Suprapubic skin (tissue), 4 donors: ENCODE results near the gene UNCX.

Experiments
- EP300 ChIP-seq: sonication (generic); formaldehyde crosslinking; IDR thresholded peaks from one replicate; pipeline ENCODE4 v1.6.1; 2017; ENCODE audit warnings: antibody characterized with exemption
- POLR2A ChIP-seq, 2 donors: fragments of 450-650 bp; IDR thresholded peaks; one replicate each; pipeline ENCODE4 v1.6.1; 2017; ENCODE audit warnings: antibody characterized with exemption in 2 of 2, mild to moderate bottlenecking in 2 of 2, moderate library complexity in 2 of 2
- POLR2AphosphoS5 ChIP-seq, 3 donors: sonication (generic); formaldehyde crosslinking; IDR thresholded peaks; one replicate each; pipeline ENCODE4 v1.6.1; 2017; ENCODE audit warnings: antibody characterized with exemption in 3 of 3
- TF ChIP-seq, protein P1 (sequence below), 2 donors: fragments of 200-600 bp in 1 of 2; fragments of 450-650 bp in 1 of 2; sonication (generic) in 1 of 2; IDR thresholded peaks; one replicate each; pipeline ENCODE4 v1.5.1; 2016 to 2019; ENCODE audit warnings: antibody characterized with exemption in 2 of 2, mild to moderate bottlenecking in 1 of 2, moderate library complexity in 1 of 2

- TF ChIP-seq, protein P1, sequence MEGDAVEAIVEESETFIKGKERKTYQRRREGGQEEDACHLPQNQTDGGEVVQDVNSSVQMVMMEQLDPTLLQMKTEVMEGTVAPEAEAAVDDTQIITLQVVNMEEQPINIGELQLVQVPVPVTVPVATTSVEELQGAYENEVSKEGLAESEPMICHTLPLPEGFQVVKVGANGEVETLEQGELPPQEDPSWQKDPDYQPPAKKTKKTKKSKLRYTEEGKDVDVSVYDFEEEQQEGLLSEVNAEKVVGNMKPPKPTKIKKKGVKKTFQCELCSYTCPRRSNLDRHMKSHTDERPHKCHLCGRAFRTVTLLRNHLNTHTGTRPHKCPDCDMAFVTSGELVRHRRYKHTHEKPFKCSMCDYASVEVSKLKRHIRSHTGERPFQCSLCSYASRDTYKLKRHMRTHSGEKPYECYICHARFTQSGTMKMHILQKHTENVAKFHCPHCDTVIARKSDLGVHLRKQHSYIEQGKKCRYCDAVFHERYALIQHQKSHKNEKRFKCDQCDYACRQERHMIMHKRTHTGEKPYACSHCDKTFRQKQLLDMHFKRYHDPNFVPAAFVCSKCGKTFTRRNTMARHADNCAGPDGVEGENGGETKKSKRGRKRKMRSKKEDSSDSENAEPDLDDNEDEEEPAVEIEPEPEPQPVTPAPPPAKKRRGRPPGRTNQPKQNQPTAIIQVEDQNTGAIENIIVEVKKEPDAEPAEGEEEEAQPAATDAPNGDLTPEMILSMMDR (IDR thresholded peaks at IDR 0.05): no peak
- TF ChIP-seq POLR2AphosphoS5 (IDR thresholded peaks at IDR 0.05) (no peak), POLR2A (IDR thresholded peaks at IDR 0.05) (no peak), EP300 (no peak)
Measured at GRCh38 chr7:1245524-1246050, 12.9 kb downstream of the UNCX start.
